Hypothalamus (tissue), 51 donors: Measurements from ENCODE around the gene USP40.
A peak's percentile ranks its signal among the peaks of the same experiment; 100 is the strongest.

Experiments used
- DNase-seq, 51 donors: peaks; one replicate each; lab custom pipeline; 2025; lab: John Stamatoyannopoulos, UW

Gene USP40

GRCh38 chr2:233461481-233461891, 105.1 kb downstream of the USP40 start:
- DNase-seq, result no peak

GRCh38 chr2:233460726-233461441, 105.7 kb downstream of the USP40 start:
- peak in 16 of 51 donors; percentile 14 to 56 (median 28) for DNase-seq

GRCh38 chr2:233459426-233459825, 107.2 kb downstream of the USP40 start:
- no peak for DNase-seq

- no peak for DNase-seq
Measured at GRCh38 chr2:233458826-233459225, 107.8 kb downstream of the USP40 start.

GRCh38 chr2:233458031-233458610, 108.5 kb downstream of the USP40 start:
- no peak for DNase-seq

GRCh38 chr2:233457356-233457755, 109.2 kb downstream of the USP40 start:
- no peak for DNase-seq

- no peak for DNase-seq
Measured at GRCh38 chr2:233456934-233457333, 109.6 kb downstream of the USP40 start.

GRCh38 chr2:233456111-233456510, 110.5 kb downstream of the USP40 start:
- no peak for DNase-seq

- no peak for DNase-seq
Measured at GRCh38 chr2:233455491-233455890, 111.1 kb downstream of the USP40 start.

GRCh38 chr2:233455006-233455405, 111.6 kb downstream of the USP40 start:
- no peak for DNase-seq

- no peak for DNase-seq
Measured at GRCh38 chr2:233453916-233454315, 112.7 kb downstream of the USP40 start.

- no peak for DNase-seq
Measured at GRCh38 chr2:233453111-233453915, 113.3 kb downstream of the USP40 start.

GRCh38 chr2:233451950-233452349, 114.6 kb downstream of the USP40 start:
- no peak for DNase-seq

GRCh38 chr2:233450864-233451575, 115.6 kb downstream of the USP40 start:
- DNase-seq, result no peak

- DNase-seq, result no peak
Measured at GRCh38 chr2:233449921-233450863, 116.4 kb downstream of the USP40 start.

GRCh38 chr2:233449081-233449901, 117.3 kb downstream of the USP40 start:
- DNase-seq, result peak in 27 of 51 donors; percentile 10 to 73 (median 41)

GRCh38 chr2:233448575-233448974, 118.0 kb downstream of the USP40 start:
- DNase-seq, result no peak

GRCh38 chr2:233448220-233448559, 118.4 kb downstream of the USP40 start:
- DNase-seq, result no peak
